Measurements from ENCODE around the gene BCR.

- no peak for TF ChIP-seq POLR2A (IDR thresholded peaks at IDR 0.05)
- no peak for TF ChIP-seq CTCF (IDR thresholded peaks at IDR 0.05)
Measured at GRCh38 chr22:23287136-23288095, 107.1 kb downstream of the BCR start.
